Activated CD4-positive, CD25-positive, alpha-beta regulatory T cell treated with anti-CD3 and anti-CD28 coated beads, Interleukin-2, amount 50 U/mL, for 24 hours (primary cell): ENCODE data around the gene ZNF385C.
A peak's percentile ranks its signal among the peaks of the same experiment; 100 is the strongest.

Experiments
- ATAC-seq, 2 donors: fragments of 150-1000 bp; cut with Tn5 transposase; one replicate each; pipeline ENCODE4 v1.10.0; 2021; ENCODE audit warnings: mild to moderate bottlenecking in 1 of 2, moderate library complexity in 1 of 2

The ZNF385C gene

GRCh38 chr17:42107124-42107523 lies 8.9 kb upstream of the ZNF385C start:
- ATAC-seq = no peak

GRCh38 chr17:42106009-42106408 lies 7.7 kb upstream of the ZNF385C start:
- ATAC-seq = no peak

- ATAC-seq = no peak
Measured at GRCh38 chr17:42104264-42104663, 6.0 kb upstream of the ZNF385C start.

- ATAC-seq = no peak
Measured at GRCh38 chr17:42103221-42103954, 5.1 kb upstream of the ZNF385C start.

- ATAC-seq = peak; percentile 44 to 63
Measured at GRCh38 chr17:42101513-42102292, 3.4 kb upstream of the ZNF385C start.

GRCh38 chr17:42098730-42099399 lies 592 bp upstream of the ZNF385C start:
- ATAC-seq = no peak

- ATAC-seq = no peak
Measured at GRCh38 chr17:42096360-42097111, 1.7 kb downstream of the ZNF385C start.

GRCh38 chr17:42094375-42095069 lies 3.8 kb downstream of the ZNF385C start:
- ATAC-seq = no peak

GRCh38 chr17:42092939-42093338 lies 5.3 kb downstream of the ZNF385C start:
- no peak for ATAC-seq

- no peak for ATAC-seq
Measured at GRCh38 chr17:42090964-42091790, 7.1 kb downstream of the ZNF385C start.

- no peak for ATAC-seq
Measured at GRCh38 chr17:42088736-42089135, 9.5 kb downstream of the ZNF385C start.

GRCh38 chr17:42087736-42088705 lies 10.3 kb downstream of the ZNF385C start:
- no peak for ATAC-seq

- ATAC-seq = no peak
Measured at GRCh38 chr17:42087042-42087701, 11.1 kb downstream of the ZNF385C start.

GRCh38 chr17:42081516-42082129 lies 16.6 kb downstream of the ZNF385C start:
- ATAC-seq = no peak

GRCh38 chr17:42079541-42079940 lies 18.7 kb downstream of the ZNF385C start:
- no peak for ATAC-seq

GRCh38 chr17:42078396-42079043 lies 19.8 kb downstream of the ZNF385C start:
- no peak for ATAC-seq

- ATAC-seq = no peak
Measured at GRCh38 chr17:42077755-42078154, 20.5 kb downstream of the ZNF385C start.

GRCh38 chr17:42076797-42077559 lies 21.3 kb downstream of the ZNF385C start:
- ATAC-seq = no peak
